H54 (cell line): ENCODE data around the gene CNTN4.
"Not testable (repeated sequence)": the region's sequence is repeated elsewhere in the genome, so short reads cannot be mapped to it uniquely, and the experiment has no call there.

Experiments
- DNase-seq: peaks from one replicate; pipeline ENCODE4 v3.0.0; 2011; ENCODE audit warnings: low spot score, mixed read lengths; ENCODE audit not compliant: insufficient read length
- FAIRE-seq: peaks from 3 replicates; lab custom pipeline; 2011; peaks lifted over from hg19 to GRCh38; lab: Jason Lieb, UNC
- POLR2A ChIP-seq: IDR thresholded peaks from 2 replicates; pipeline ENCODE4 v1.6.1; 2011; ENCODE audit warnings: low read depth, mild to moderate bottlenecking, low read length

The CNTN4 gene

DNA sequence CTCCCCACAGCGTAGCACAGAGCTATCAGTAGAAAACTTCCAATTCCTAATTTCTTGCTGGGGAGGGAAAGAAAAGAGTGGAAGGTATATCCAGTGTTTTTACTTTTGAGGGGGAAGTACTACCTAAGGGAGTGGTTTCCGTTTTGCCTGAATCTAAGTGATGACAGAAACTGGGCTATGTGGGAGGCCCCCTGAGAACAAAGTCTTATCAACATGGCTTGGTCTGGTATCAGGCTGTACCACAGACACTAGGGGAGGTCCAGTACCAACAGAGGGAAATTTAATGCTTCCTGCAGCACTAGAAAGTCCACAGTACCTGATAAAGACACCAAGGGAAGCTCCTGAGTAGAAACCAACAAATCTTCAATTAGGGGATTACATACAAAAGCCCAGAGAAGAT is 812.3 kb downstream of the CNTN4 start:
- DNase-seq (no peak), FAIRE-seq (no peak)
- no peak for TF ChIP-seq POLR2A

DNA sequence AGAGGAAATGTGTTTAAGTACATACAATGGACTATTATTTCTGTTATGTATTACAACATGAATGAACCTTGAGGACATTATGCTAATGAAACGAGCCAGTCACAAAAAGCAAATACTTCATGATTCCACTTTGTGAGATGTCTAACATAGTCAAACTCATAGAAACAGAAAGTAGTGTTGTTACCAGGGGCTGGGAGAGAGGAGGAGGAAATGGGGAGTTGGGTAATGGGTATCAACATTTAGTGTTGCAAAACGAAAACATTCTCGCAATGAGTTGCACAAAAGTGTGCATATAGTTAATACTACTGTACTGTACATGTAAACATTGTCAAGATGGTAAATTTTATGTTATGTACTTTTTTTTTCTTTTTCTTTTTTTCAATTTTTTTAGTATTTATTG is 817.2 kb downstream of the CNTN4 start:
- DNase-seq = no peak
- TF ChIP-seq POLR2A = no peak
- FAIRE-seq = no peak

DNA sequence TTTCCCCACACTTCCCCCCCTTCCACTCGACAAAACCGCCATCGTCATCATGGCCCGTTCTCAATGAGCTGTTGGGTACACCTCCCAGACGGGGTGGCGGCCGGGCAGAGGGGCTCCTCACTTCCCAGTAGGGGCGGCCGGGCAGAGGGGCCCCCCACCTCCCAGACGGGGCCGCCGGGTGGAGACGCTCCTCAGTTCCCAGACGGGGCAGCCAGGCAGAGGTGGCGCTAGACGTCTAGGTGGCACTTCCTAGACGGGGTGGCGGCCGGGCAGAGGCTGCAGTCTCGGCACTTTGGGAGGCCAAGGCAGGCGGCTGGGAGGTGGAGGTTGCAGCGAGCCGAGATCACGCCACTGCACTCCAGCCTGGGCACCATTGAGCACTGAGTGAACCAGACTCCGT is 818.0 kb downstream of the CNTN4 start:
- FAIRE-seq, DNase-seq: not testable (repeated sequence)

DNA sequence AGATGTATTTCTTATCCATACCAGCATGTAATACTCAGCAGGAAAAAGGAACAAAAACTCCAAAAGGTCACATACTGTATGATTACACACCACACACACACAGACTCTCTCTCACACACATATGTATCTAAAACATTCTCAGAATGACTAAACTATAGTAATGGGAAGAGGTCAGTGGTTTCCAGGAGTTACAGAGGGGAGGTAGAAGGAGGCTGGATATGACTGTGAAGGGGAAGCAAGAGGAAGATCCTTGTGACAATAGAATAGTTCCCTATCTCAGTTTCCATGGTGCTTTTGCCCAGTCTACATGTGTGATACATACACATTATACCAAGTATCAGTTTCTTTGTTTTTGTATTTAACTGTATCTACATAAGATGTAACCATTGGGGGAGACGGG is 821.4 kb downstream of the CNTN4 start:
- FAIRE-seq = no peak

DNA sequence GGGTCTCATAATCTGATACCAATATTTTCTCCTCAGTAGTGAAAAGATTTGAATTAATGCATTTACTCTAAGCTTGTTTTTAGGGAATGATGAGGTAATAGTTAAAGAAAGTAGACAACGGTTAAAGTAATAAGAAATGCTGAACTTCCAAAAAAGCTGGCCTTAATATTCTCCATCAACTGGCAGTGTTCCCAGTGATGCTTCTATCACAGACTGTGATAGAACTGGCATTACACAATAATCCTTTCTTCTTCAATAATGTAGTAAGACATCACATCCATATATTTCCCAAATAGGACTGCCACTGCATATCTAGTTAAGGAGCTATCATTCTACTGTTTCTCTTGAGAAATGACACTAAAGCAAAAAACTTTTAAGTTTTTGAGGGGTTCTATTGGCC is 822.8 kb downstream of the CNTN4 start:
- FAIRE-seq (no peak), DNase-seq (no peak)
- no peak for TF ChIP-seq POLR2A

More for the DNA sequence above, 821.4 kb downstream of the CNTN4 start:
- no peak for TF ChIP-seq POLR2A
- no peak for DNase-seq

DNA sequence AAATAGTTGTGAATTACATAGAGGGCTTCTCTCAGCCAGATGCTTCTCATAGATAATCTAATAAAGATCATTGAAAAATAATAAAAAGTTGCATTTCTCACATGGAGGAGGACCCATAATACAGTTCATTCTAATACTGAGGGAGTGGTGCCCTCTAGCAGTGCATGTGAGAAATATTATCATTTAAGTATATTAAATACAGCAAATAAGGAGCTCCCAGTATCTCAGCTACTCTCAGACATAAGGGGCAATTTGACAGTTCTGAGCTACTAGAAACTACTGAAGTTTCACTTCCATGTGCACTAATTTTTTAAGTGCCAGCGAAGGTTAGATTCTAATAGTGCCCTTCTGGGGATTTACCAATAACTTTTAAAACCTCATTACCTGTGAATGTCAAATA is 823.2 kb downstream of the CNTN4 start:
- FAIRE-seq = no peak
- DNase-seq = no peak
- no peak for TF ChIP-seq POLR2A

DNA sequence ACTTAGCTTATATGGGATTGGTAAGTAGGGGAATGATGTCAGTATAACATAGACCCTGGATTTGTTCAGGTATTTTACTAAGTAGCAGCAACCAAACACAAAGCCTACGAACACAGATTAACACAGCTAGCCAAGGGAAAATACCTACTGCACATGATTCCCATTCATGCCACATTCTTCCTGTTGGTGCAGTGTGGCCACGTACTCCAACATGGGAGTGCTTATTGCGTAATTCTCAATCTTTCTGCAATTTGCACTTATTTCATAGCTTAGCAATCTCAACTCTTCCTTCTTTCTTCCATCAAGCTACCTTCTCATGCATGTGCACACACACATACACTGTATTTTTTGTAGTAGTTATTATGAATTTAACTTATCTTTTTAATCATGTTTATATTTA is 824.7 kb downstream of the CNTN4 start:
- no peak for DNase-seq
- TF ChIP-seq POLR2A = no peak
- no peak for FAIRE-seq

DNA sequence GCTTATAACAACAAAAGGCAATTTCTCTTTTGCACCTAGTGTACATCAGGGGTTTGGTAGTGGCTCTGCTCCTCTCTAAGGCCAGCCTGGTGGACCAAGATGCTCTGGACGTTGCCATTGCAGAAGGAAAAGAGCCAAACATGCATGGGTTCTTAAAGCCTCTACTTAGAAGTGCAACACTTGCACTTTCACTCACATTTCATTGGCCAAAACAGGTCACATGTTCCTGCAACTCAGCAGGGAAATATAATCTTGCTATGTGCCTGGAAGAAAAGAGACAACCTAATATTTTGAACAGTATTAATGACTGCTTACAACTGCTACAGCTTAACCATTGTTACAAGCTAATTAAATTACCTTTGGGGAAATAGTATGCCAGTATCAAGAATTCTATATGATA is 828.6 kb downstream of the CNTN4 start:
- DNase-seq (no peak), FAIRE-seq (no peak)
- TF ChIP-seq POLR2A = no peak

DNA sequence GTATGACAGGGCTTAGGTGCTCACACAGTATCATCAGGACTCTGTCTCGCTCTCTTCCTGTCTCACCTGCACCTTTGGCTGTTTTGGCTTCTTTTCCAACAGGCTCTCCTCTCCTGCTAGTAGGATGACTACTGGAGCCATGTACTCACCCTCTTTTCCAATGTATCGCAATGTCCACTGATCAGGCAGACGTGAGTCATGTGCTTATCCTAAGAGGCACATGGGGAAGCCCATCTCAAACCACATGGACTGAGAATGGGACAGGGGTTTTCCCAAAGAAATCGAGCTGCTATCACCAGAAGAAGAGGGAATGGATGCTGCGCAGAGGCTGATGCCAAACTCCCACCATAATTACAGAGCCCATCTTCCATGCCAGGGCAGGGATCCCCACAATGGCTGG is 830.9 kb downstream of the CNTN4 start:
- no peak for FAIRE-seq
- DNase-seq = no peak

DNA sequence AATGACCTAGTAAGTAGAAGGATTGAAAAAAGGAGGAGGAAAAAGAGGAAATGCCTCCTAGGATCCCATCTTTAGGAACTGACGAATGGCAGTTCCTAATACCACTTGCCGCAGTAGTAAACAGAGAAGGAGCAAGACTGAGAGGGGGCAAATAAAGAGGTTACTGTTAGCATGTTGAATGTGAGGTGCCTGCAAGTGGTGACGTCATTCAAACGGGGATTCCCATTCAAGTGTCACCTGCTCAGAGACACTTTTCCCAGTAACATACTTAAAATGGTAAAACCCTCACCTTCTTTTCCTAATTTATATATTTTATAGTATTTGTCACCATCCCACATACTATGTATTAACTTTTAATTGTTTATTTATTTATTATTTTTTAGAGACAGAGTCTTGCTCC is 832.6 kb downstream of the CNTN4 start:
- no peak for FAIRE-seq

More for the DNA sequence above, 830.9 kb downstream of the CNTN4 start:
- TF ChIP-seq POLR2A = no peak

DNA sequence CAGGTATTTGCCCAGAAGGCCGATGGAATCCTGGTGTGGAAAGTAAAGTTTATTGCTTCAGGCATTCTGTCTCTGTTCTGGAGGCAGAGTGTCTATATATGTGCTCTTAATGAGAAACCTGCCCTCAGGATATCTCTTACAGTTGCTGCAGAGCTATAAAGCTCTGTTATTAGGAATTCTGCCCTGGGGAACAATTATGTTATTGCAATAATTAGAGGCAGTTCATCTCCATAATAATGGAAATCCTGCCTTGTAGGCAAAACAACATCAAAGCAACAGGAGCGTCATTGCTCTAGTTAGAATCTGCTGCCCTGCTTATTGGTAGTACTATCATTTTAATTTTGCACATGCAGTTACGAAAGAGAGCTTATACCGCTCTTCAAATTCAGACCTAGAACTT is 835.9 kb downstream of the CNTN4 start:
- no peak for FAIRE-seq

More for the DNA sequence above, 832.6 kb downstream of the CNTN4 start:
- no peak for TF ChIP-seq POLR2A
- DNase-seq = no peak

DNA sequence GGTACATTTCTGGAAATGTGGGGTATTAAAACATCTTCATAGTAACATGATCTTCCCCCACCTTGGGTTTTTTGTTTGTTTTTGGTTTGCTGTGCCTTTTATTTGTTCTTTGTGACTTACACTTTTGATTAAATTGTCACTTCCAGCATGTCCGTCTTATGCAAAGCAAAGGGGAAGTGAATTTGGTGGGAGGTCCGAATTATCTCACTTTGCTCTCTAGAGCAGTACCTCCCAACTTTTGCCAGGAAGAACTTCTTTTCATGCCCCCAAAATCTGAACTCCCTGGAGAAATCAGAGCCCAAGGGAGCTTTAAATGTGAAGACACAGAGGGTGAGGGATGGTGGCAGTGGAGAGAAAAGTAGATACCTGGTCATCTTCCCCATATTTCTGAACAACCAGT is 838.4 kb downstream of the CNTN4 start:
- DNase-seq = no peak
- no peak for FAIRE-seq
- TF ChIP-seq POLR2A = no peak

More for the DNA sequence above, 835.9 kb downstream of the CNTN4 start:
- no peak for DNase-seq
- TF ChIP-seq POLR2A = no peak

DNA sequence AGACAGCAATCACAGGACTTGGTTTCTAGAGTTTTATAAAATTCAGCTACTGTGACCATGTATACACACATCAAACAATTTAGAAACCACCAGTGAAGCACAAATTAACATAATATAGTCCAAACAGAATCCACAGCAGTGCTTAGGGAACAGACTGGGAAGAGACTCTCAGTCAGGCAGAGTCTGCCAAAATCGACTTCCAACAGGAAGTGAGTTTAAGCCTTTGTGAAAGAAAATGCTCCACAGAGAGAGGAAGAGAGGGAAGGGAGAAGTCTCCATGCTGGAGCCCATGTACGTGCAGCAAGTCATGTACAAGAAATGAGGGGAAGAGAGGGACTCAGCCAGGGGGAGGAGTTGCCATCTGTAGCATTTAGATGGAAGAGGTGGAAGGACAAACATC is 838.9 kb downstream of the CNTN4 start:
- no peak for TF ChIP-seq POLR2A
- DNase-seq (no peak), FAIRE-seq (no peak)

DNA sequence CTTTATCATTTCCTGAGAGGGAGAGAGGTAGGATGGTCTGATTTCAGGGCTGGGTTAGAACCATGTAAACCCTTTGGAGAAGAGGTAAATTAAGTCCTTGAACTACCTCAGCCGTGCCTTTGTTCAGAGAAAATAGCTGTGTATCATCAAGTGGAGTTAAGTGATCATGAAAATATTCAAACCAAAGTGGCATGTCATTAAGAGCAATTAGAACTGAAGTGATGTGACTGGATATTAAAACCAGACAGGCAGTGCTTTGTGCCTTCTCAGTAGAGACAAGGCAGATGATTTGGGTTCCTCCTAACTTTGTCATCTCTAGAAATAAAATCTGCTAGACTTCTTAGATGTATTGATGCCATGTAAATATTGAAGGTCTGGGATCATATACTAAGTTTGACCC is 840.0 kb downstream of the CNTN4 start:
- no peak for FAIRE-seq
- TF ChIP-seq POLR2A = no peak
- DNase-seq = no peak

DNA sequence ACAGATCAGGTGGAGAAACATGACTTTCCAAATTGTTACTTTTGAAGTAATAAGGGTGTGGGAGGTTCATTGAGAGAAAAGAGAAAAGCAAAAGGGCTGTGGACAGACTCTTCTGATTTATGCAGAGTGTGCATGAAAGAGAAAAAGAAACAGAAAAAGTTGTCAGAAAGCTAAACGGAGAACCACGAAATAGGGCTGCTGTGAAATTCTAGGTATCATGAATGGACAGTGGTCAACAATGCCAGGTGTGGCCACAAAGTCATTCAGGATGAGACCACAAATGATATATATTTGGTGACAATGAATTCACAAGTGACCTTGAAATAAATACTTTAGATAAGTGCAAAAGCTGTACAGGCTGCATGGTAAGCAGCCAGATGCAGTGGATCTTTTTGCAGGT is 841.4 kb downstream of the CNTN4 start:
- no peak for TF ChIP-seq POLR2A
- no peak for DNase-seq
- no peak for FAIRE-seq

DNA sequence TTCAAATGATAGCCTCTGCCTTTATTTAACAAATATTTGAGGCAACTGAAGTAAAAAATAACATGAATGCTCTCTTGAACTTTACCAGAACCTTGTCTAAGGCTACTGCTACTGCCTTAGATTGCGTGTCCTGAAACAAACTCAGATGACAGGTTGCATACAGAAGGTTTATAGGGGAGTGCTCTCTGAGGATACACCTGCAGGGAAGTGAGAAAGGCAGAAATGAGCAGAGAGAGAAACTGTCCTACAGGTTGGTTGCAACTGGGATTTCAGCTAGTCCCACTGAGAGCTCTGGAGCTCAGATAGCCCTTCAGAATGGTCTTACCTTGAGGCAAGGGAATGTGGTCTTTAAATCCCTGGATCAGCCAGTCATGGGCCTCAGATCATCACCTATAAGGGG is 846.0 kb downstream of the CNTN4 start:
- TF ChIP-seq POLR2A = no peak
- no peak for DNase-seq
- FAIRE-seq = no peak

DNA sequence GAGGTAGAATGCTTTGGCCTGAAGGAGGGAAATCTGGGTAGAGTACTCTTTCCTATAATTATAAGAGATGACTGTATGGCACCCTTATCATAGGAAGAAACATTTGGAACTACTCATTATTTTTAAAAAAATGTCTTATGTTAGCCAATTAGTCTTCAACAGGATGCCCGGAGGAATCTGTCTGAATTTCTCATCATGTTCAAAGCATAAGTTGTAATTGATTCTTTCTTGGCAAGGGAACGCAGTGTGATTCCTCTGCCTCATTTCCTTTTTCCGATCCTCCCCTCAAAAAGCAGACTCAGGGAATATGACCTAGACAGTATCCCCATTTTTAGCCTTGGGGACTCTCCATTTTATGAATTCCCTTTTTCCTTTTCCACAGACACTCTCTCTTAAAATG is 846.5 kb downstream of the CNTN4 start:
- no peak for TF ChIP-seq POLR2A
- no peak for FAIRE-seq
- DNase-seq = no peak
